ENCODE measurements around the gene SMG6.

Gene SMG6

DNA sequence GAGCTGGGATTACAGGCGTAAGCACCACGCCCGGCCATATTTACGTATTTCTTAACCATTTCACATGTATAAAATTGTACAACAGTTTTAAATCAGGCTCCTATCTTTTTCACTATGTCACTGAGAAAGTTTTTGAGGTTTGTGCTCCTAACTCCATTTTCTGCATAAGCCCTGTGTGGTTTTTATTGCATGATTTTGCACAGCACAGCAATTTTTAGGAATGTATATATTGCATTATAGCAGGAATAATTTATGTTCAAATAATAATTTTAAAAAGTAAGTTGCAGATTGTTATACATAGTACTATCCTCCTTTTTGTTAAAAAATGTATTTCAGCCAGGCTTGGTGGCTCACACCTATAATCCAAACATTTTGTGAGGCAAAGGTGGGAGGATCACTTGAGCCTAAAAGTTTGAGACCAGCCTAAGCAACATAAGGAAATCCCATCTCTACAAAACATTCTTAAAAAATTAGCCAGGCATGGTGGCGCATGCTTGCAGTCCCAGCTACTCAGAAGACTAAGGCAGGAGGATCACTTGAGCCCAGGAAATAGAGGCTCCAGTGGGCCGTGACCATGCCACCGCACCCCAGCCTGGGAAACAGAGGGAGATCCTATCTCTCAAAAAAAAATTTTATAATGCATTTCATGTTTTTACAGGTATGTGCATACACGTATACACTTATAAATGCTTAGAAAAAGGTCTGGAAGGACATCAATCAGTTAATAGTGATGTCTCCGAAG is 26.0 kb downstream of the SMG6 start:
- TF ChIP-seq, protein P1, sequence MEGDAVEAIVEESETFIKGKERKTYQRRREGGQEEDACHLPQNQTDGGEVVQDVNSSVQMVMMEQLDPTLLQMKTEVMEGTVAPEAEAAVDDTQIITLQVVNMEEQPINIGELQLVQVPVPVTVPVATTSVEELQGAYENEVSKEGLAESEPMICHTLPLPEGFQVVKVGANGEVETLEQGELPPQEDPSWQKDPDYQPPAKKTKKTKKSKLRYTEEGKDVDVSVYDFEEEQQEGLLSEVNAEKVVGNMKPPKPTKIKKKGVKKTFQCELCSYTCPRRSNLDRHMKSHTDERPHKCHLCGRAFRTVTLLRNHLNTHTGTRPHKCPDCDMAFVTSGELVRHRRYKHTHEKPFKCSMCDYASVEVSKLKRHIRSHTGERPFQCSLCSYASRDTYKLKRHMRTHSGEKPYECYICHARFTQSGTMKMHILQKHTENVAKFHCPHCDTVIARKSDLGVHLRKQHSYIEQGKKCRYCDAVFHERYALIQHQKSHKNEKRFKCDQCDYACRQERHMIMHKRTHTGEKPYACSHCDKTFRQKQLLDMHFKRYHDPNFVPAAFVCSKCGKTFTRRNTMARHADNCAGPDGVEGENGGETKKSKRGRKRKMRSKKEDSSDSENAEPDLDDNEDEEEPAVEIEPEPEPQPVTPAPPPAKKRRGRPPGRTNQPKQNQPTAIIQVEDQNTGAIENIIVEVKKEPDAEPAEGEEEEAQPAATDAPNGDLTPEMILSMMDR (IDR thresholded peaks at IDR 0.05; ENCODE audit: borderline replicate concordance, control extremely low read depth, extremely low read depth, insufficient read depth, missing control alignments) = no peak
- DNase-seq (ENCODE audit: low spot score) = no peak
- in situ Hi-C loops (cut with MboI; ENCODE audit: low sequenced_read_pairs, unreplicated experiment) = loop anchor here (25.0 kb wide), 1 partner anchor 390 kb away; no protein-coding TSS in a partner anchor

DNA sequence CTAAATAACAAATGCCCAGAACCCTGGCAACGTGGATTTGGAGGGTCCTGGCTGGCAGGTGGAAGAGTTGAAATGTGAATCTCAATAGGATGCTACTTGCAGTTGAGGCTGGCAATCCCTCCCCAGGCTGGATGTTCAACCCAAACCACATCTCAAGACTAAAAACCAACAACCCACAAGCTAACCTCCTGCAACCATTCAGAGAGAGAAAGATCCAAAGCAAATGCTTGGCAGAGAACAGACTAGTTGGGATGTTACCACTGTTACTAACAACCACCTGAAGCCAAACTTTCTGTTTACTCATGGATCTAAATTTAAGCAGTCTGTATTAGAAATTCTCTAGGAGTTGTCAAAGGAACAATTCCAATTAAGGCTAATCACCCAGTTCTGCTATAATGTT is 27.9 kb downstream of the SMG6 start:
- in situ Hi-C loops (cut with MboI; ENCODE audit: low sequenced_read_pairs, unreplicated experiment) = loop anchor here (25.0 kb wide), 1 partner anchor 388 kb away; no protein-coding TSS in a partner anchor
- TF ChIP-seq, protein P1 (IDR thresholded peaks at IDR 0.05; ENCODE audit: borderline replicate concordance, control extremely low read depth, extremely low read depth, insufficient read depth, missing control alignments) = no peak
- DNase-seq (ENCODE audit: low spot score) = no peak

DNA sequence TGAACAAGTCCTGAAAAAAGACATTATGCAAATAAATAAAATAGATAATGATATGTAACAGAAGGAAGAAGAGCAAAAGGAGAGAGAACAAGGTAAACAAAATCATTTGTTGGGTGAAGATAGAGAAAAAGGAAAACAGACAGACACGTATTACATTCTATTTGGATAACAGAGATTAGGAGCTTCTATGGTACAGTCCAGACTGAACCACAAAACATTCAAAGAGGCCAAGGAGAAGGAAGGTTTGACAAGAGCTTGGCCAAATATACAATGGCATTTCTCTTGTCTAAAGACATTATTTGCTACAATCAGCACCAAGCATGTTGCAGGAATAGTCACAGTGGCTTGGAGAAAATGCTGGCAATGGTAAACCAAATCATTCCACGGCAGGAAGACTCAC is 29.2 kb downstream of the SMG6 start:
- TF ChIP-seq, protein P1 (IDR thresholded peaks at IDR 0.05; ENCODE audit: borderline replicate concordance, control extremely low read depth, extremely low read depth, insufficient read depth, missing control alignments) = no peak
- no peak for DNase-seq (ENCODE audit: low spot score)
- in situ Hi-C loops (cut with MboI; ENCODE audit: low sequenced_read_pairs, unreplicated experiment) = no loop called here

DNA sequence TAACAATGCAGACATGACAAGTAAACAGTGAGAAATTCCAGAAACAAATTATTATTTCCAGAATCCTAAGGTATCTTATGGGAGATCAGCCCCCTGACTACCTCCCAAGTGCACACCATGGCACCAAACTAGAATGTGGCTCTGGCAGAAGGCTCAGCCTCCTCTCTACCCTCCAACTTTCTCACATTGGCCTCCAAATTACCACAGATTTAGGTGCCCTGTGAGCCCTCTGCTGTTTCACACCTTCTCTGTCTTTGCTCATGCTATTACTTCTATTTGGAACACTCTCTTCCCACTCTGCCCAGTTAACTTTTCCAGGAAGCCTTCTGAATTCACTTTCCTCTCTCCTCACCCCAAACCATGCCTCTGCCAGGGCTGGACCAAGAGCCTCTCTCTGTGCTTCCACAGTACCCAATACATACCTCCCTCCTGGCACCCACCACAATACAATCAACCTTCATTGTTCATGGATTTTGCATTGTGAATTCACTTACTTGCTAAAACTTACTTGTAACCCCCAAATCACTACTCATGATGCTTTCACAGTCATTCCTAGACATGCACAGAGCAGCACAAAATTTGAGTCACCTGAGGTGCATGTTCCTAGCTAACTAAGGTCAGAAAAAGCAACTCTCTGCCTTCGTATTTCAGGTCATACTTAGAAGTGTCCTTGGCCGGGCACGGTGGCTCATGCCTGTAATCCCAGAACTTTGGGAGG is 31.4 kb downstream of the SMG6 start:
- DNase-seq (ENCODE audit: low spot score) = no peak
- TF ChIP-seq, protein P1 (IDR thresholded peaks at IDR 0.05; ENCODE audit: borderline replicate concordance, control extremely low read depth, extremely low read depth, insufficient read depth, missing control alignments) = no peak
- in situ Hi-C loops (cut with MboI; ENCODE audit: low sequenced_read_pairs, unreplicated experiment) = no loop called here

DNA sequence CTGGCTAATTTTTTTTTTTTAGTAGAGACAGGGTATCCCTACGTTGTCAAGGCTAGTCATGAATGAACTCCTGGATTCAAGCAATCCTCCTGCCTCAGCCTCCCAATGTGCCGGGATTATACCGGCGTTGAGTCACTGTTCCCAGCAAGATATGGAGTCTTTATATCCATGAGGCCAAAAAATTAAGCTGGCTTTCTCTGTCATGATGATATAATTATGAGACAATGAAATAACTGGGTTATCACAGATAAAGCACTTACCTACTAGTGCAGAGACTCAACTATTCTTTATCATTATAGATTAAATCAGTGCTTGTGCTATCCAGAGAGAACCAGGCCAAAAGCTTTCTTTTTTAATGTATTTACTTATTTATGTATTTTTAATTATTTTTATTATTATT is 36.2 kb downstream of the SMG6 start:
- no peak for DNase-seq (ENCODE audit: low spot score)
- in situ Hi-C loops (cut with MboI; ENCODE audit: low sequenced_read_pairs, unreplicated experiment) = no loop called here
- TF ChIP-seq, protein P1 (IDR thresholded peaks at IDR 0.05; ENCODE audit: borderline replicate concordance, control extremely low read depth, extremely low read depth, insufficient read depth, missing control alignments) = no peak

DNA sequence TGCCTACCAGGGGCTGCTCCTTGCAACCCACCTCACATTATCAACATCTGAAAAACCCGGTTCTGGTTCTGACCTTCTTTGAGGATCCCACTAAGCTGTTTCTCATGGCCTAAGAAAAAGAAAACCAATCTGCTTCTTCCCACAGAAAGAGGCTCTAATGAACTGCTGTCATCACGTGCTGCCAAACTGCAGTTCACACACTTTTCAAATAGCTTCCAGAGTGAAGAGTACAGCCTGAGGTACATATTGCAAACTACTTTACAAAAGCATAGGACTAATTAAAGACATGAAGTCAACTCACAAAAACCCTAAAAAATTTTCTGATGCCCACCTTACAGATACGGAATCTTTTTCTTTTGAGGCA is 36.7 kb downstream of the SMG6 start:
- TF ChIP-seq, protein P1 (IDR thresholded peaks at IDR 0.05; ENCODE audit: borderline replicate concordance, control extremely low read depth, extremely low read depth, insufficient read depth, missing control alignments) = no peak
- in situ Hi-C loops (cut with MboI; ENCODE audit: low sequenced_read_pairs, unreplicated experiment) = no loop called here
- DNase-seq (ENCODE audit: low spot score) = no peak

Measured in GM13976 (cell line).